ENCODE measurements around the gene EXD3. TPM values are rescaled to one million over a fixed set of nuclear protein-coding genes. Genes with fewer than 3 reads are reported as not detected.
"Not testable (repeated sequence)": the region's sequence is repeated elsewhere in the genome, so short reads cannot be mapped to it uniquely, and the experiment has no call there.

The EXD3 gene
- total RNA-seq: 1 to 10 TPM; 6.7 to 7.1 TPM

DNA sequence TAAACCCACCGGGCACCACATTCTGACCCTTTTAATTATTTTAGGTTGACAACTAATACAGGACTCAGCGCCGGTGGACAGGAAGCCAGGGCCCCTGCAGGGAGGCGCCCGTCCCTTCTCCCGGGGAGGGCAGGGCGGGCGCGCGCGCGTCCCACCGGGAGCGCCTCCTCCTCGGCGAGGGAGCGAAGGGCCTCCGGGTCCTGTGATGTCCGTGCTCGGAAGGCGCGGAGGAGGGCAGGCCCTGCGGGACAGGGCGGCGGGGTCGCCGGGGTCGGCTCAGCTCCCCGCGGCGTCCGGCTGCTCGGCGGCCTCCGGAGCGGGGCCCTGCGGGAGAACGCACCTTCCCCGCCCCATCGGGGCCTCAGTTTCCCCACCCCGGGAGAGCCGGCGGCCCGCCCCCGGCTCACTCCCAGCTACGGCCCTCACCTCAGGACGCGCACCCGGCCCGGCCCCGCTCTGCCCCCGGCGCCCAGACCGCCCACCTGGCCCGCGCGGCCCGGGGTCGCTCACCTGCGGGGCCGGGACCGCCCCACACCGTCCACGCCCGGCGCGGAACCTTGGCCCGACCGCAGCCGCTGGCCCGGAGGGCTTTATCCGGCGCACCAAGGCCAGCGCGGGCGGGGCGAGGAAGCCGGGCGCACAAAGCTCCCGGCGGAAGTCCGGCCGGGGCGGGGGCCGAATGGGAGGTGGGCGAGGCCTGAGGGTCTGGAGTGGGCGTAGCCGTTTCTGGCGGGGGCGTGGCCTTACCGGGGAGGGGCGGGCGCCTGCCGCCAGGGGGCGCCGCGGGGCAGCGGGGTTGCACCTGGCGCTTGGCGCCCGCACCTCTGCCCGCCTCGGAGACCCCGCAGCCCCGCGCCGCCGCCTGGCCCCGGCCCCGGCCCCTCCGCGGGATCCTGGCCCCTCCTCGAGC is at the start of gene EXD3, which contains the start of gene NOXA1:
Gene EXD3 (minus strand): TSS at position 559 of the 910 bp plus-strand sequence. CDS start 27,805 bp downstream, outside the sequence.
Gene NOXA1 (plus strand): TSS at position 790 of the 910 bp plus-strand sequence. CDS start 137 bp downstream, outside the sequence.
- H3K4me1 Mint-ChIP-seq: peaks cover 12% of the 10 kb centered on the region
- peak within 1 kb of the TSS; percentile 82 for H3K4me3 Mint-ChIP-seq
- ChIA-PET POLR2A (no interaction called here), CTCF (interaction anchor here (0.6 to 1.0 kb wide), 6 partner anchors 36 to 567 kb away, joined by 3 to 5 read pairs (median 3); partner anchors contain the start of genes CLIC3 and NSMF)
- ATAC-seq (peak; percentile 95), DNase-seq (peak; percentile 98)
- no peaks in the 10 kb centered on the region for H3K36me3 Mint-ChIP-seq (ENCODE audit: low read depth)
- intact Hi-C loops (cut with DNase I, micrococcal nuclease): loop anchor here (1.0 to 10.0 kb wide), 18 partner anchors 22 to 940 kb away; partner anchors contain the start of genes ARRDC1 (in 1 of the 2), MRPL41 (in 1 of the 2), NELFB (in 1 of the 2) and NRARP (in 1 of the 2)
- no peaks in the 10 kb centered on the region for H3K27me3 Mint-ChIP-seq
- peak within 1 kb of the TSS; percentile 66 for H3K27ac Mint-ChIP-seq
- H3K9me3 Mint-ChIP-seq (ENCODE audit: low read depth): no peaks in the 10 kb centered on the region

GRCh38 chr9:137470785-137471184 is 47.8 kb upstream of the EXD3 start:
- POLR2A ChIA-PET: no interaction called here
- intact Hi-C loops (cut with DNase I, micrococcal nuclease): no loop called here
- Mint-ChIP-seq H3K4me1 (peaks cover 5% of the 10 kb centered on the region), H3K27me3 (peaks cover 4% of the 10 kb centered on the region), H3K27ac (no peak overlapping the region), H3K9me3 (ENCODE audit: low read depth) (peaks cover 7% of the 10 kb centered on the region), H3K36me3 (ENCODE audit: low read depth) (peaks cover 14% of the 10 kb centered on the region), H3K4me3 (no peak overlapping the region)
- DNase-seq: no peak
- ATAC-seq: no peak
- CTCF ChIA-PET: interaction anchor here (1.3 to 2.0 kb wide), 2 partner anchors 11 to 64 kb away, joined by 5 to 7 read pairs; partner anchors contain the start of gene NSMF

- intact Hi-C loops (cut with DNase I, micrococcal nuclease): no loop called here
- H3K4me3 Mint-ChIP-seq: no peak overlapping the region
- DNase-seq (no peak), ATAC-seq (no peak)
- H3K4me1 Mint-ChIP-seq: peaks cover 7% of the 10 kb centered on the region
- no peak overlapping the region for H3K27ac Mint-ChIP-seq
- H3K36me3 Mint-ChIP-seq (ENCODE audit: low read depth): peaks cover 2% of the 10 kb centered on the region
- ChIA-PET CTCF (no interaction called here), POLR2A (no interaction called here)
- H3K27me3 Mint-ChIP-seq: peaks cover 4% of the 10 kb centered on the region
- H3K9me3 Mint-ChIP-seq (ENCODE audit: low read depth): no peaks in the 10 kb centered on the region
Observed at GRCh38 chr9:137467896-137468295, 44.9 kb upstream of the EXD3 start.

- intact Hi-C loops (cut with DNase I, micrococcal nuclease): no loop called here
- ChIA-PET POLR2A (no interaction called here), CTCF (no interaction called here)
- Mint-ChIP-seq H3K36me3 (ENCODE audit: low read depth) (no peaks in the 10 kb centered on the region), H3K9me3 (ENCODE audit: low read depth) (no peaks in the 10 kb centered on the region), H3K27ac (no peak overlapping the region), H3K4me1 (peaks cover 9% of the 10 kb centered on the region), H3K27me3 (peaks cover 4% of the 10 kb centered on the region), H3K4me3 (no peak overlapping the region)
- DNase-seq: no peak
- no peak for ATAC-seq
Observed at GRCh38 chr9:137467161-137467581, 44.2 kb upstream of the EXD3 start.

DNA sequence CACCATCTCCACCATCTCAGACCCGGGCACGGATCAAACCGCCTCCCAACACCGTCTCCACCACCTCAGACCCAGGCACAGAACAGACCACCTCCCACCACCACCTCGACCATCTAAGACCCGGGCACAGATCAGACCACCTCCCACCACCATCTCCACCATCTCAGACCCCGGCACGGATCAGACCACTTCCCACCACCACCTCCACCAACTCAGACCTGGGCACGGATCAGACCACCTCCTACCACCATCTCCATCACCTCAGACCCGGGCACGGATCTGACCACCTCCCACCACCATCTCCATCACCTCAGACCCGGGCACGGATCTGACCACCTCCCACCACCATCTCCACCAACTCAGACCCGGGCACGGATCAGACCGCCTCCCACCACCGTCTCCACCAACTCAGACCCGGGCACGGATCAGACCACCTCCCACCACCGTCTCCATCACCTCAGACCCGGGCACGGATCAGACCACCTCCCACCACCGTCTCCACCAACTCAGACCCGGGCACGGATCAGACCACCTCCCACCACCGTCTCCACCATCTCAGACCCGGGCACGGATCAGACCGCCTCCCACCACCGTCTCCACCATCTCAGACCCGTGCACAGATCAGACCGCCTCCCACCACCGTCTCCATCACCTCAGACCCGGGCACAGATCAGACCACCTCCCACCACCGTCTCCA is 43.6 kb upstream of the EXD3 start:
- H3K27ac Mint-ChIP-seq; H3K36me3 Mint-ChIP-seq (ENCODE audit: low read depth); ATAC-seq; CTCF ChIA-PET; intact Hi-C loops (cut with DNase I, micrococcal nuclease); DNase-seq; POLR2A ChIA-PET; H3K9me3 Mint-ChIP-seq (ENCODE audit: low read depth); H3K27me3 Mint-ChIP-seq; H3K4me3 Mint-ChIP-seq: not testable (repeated sequence)
- H3K4me1 Mint-ChIP-seq: peaks cover 11% of the 10 kb centered on the region

- no peak for ATAC-seq
- ChIA-PET CTCF (no interaction called here), POLR2A (no interaction called here)
- Mint-ChIP-seq H3K36me3 (ENCODE audit: low read depth) (no peaks in the 10 kb centered on the region), H3K9me3 (ENCODE audit: low read depth) (no peaks in the 10 kb centered on the region), H3K27ac (no peak overlapping the region), H3K4me1 (peaks cover 16% of the 10 kb centered on the region), H3K4me3 (no peak overlapping the region), H3K27me3 (peaks cover 4% of the 10 kb centered on the region)
- intact Hi-C loops (cut with DNase I, micrococcal nuclease): no loop called here
- no peak for DNase-seq
Observed at GRCh38 chr9:137465720-137466388, 42.9 kb upstream of the EXD3 start.

DNA sequence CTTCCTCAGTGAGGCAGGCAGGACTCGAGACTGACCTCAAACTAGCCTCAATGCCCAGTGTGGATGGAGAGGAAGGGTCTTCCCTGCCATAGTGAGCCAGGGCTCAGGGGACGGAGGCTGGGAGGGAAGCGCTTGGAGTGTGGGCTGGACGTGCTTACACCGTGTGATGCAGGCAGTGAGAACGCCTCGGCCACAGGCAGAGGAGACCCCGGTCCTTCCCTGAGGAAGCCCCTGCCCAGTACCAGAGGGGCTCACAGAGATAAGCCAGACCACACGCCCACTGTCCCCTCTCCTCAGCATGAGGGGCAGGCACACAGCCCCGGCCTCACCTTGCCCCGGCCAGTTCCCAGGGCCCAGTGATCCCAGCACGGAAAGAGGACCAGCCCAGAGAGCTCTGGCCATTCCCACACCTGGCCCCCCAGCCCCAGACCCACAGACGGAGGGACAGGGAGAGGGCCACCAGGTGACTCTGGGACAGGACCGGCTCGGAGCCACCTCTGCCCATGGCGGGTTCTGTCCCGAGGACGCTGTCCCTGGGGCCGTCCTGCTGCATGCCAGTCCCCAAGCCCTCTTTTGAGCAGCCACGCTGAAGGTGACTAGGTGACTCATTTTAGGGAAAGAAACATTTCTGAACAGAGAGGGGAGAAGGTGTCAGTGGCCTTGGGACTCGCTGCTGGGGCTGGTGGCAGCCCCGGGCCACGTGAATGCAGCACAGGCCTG is 42.2 kb upstream of the EXD3 start:
- ATAC-seq: no peak

GRCh38 chr9:137464291-137464999 is 41.5 kb upstream of the EXD3 start:
- no peak overlapping the region for H3K27ac Mint-ChIP-seq
- ATAC-seq (no peak), DNase-seq (no peak)
- no peaks in the 10 kb centered on the region for H3K9me3 Mint-ChIP-seq (ENCODE audit: low read depth)
- intact Hi-C loops (cut with DNase I, micrococcal nuclease): loop anchor here in 1 of 2 experiments (5.0 kb wide), 1 partner anchor 917 kb away; the partner anchor contains the start of gene NOTCH1
- H3K4me1 Mint-ChIP-seq: peaks cover 15% of the 10 kb centered on the region
- ChIA-PET CTCF (no interaction called here), POLR2A (no interaction called here)
- H3K36me3 Mint-ChIP-seq (ENCODE audit: low read depth): no peaks in the 10 kb centered on the region
- H3K4me3 Mint-ChIP-seq: no peak overlapping the region
- H3K27me3 Mint-ChIP-seq: peaks cover 4% of the 10 kb centered on the region

More for the DNA sequence above, 42.2 kb upstream of the EXD3 start:
- no peak for DNase-seq
- POLR2A ChIA-PET: no interaction called here
- peaks cover 12% of the 10 kb centered on the region for H3K4me1 Mint-ChIP-seq
- H3K27me3 Mint-ChIP-seq: peaks cover 4% of the 10 kb centered on the region
- H3K36me3 Mint-ChIP-seq (ENCODE audit: low read depth): no peaks in the 10 kb centered on the region
- intact Hi-C loops (cut with DNase I, micrococcal nuclease): loop anchor here in 1 of 2 experiments (5.0 kb wide), 1 partner anchor 918 kb away; the partner anchor contains the start of gene NOTCH1
- CTCF ChIA-PET: no interaction called here
- no peak overlapping the region for H3K27ac Mint-ChIP-seq
- H3K9me3 Mint-ChIP-seq (ENCODE audit: low read depth): no peaks in the 10 kb centered on the region
- no peak overlapping the region for H3K4me3 Mint-ChIP-seq

DNA sequence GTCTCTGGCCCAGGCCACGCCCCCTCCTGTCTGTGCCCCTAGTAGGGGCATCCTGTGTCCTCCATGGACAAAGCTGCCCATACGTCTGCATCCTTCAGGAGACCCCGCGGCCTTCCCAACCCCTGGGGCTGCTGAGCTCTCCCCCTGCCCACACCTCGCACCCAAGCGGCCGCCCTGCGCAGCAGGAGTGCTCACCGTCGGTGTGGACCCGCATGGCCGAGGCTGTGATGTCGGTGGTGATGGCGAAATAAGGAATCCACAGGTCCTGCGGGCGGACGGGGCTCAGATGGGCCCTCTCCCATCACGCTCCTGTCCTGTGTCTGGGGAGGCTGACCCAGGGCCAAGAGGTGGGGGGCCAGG is 40.9 kb upstream of the EXD3 start:
- DNase-seq: no peak
- no peak for ATAC-seq
- H3K9me3 Mint-ChIP-seq (ENCODE audit: low read depth): no peaks in the 10 kb centered on the region
- ChIA-PET CTCF (no interaction called here), POLR2A (no interaction called here)
- peaks cover 15% of the 10 kb centered on the region for H3K4me1 Mint-ChIP-seq
- peaks cover under 1% of the 10 kb centered on the region for H3K27me3 Mint-ChIP-seq
- no peak overlapping the region for H3K4me3 Mint-ChIP-seq
- no peak overlapping the region for H3K27ac Mint-ChIP-seq
- intact Hi-C loops (cut with DNase I, micrococcal nuclease): loop anchor here in 1 of 2 experiments (5.0 kb wide), 1 partner anchor 917 kb away; the partner anchor contains the start of gene NOTCH1
- no peaks in the 10 kb centered on the region for H3K36me3 Mint-ChIP-seq (ENCODE audit: low read depth)

Data from activated CD4-positive, alpha-beta T cell treated with anti-CD3 and anti-CD28 coated beads for 36 hours (primary cell).